GM12801 (cell line): ENCODE measurements around the gene IMPG1.

Source experiments
- TF ChIP-seq, protein P1 (sequence below): IDR thresholded peaks from one replicate; pipeline ENCODE4 v1.5.1; 2011; ENCODE audit warnings: control low read depth; ENCODE audit not compliant: insufficient read length; ENCODE audit errors: extremely low read depth

IMPG1 gene

DNA sequence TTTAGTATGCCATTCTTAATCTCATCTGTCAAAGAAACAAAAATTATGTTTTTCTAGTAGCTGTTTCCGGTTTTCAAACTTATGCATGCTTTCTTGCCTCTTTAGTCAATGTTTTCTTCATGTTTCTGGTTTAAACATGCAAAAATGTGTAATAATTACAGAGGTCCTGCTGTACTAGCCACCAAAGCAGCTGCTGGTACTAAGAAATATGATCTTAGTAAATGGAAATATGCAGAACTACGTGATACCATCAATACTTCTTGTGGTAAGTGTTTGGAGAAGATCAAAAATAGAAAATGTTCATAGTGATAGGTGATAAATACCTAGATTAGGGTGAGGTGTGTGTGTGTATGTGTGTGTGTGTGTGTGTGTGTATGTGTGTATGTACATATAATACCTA is 165.0 kb downstream of the IMPG1 start:
- TF ChIP-seq, protein P1, sequence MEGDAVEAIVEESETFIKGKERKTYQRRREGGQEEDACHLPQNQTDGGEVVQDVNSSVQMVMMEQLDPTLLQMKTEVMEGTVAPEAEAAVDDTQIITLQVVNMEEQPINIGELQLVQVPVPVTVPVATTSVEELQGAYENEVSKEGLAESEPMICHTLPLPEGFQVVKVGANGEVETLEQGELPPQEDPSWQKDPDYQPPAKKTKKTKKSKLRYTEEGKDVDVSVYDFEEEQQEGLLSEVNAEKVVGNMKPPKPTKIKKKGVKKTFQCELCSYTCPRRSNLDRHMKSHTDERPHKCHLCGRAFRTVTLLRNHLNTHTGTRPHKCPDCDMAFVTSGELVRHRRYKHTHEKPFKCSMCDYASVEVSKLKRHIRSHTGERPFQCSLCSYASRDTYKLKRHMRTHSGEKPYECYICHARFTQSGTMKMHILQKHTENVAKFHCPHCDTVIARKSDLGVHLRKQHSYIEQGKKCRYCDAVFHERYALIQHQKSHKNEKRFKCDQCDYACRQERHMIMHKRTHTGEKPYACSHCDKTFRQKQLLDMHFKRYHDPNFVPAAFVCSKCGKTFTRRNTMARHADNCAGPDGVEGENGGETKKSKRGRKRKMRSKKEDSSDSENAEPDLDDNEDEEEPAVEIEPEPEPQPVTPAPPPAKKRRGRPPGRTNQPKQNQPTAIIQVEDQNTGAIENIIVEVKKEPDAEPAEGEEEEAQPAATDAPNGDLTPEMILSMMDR: no peak

DNA sequence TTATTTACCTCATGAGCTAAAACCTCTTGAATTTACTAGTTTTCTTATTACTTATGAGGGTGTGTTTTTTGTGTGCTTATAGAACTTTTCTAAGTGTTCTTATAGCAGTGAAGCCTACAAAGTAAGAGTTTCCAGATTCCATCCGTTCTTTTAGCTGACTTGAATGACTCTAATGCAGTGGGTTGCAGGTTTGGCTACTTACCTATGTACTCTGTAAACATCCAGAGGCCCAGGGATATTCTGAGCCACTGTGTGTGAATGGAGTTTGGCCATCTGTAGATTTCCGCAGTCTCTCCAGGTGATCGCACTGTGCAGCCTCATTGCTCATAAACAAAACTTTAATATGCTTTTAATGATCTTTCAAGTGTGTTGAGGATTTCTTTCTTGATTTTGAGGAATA is 165.6 kb downstream of the IMPG1 start:
- TF ChIP-seq, protein P1: no peak

- TF ChIP-seq, protein P1: no peak
Observed at GRCh38 chr6:75896526-75896925, 175.9 kb downstream of the IMPG1 start.

- TF ChIP-seq, protein P1: no peak
Observed at GRCh38 chr6:75893776-75894152, 178.7 kb downstream of the IMPG1 start.

DNA sequence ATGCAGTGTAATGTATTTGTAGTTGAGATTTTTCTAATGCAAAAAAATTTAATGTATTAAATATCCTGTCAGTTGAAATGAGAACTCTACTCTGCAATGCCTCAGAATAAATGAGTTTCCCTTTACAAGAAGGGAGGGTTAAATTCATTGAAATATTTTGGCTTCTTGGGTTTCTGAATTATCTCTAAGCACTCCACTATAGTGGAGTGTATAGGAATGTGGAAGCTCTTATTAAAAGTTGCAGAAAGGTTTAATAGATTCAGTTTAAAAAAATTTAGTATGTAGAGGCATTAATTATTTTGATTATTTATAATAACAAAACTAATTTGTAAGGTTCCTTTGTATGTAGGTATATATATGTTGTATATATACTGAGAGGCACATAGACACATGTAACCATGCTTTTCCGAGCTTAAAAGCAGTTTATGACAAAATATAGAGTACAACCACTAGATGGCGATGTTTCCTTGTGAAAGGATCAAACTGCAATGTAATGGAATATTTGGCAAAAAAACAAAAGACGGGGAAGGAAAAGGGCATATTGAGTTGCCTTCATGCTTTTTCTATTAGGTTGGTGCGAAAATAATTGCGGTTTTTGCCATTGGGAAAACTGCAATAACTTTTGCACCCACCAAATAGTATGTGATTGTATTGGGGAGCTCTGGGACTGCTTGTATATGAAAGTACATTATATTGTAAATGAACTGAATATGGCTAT is 179.2 kb downstream of the IMPG1 start:
- TF ChIP-seq, protein P1: no peak

DNA sequence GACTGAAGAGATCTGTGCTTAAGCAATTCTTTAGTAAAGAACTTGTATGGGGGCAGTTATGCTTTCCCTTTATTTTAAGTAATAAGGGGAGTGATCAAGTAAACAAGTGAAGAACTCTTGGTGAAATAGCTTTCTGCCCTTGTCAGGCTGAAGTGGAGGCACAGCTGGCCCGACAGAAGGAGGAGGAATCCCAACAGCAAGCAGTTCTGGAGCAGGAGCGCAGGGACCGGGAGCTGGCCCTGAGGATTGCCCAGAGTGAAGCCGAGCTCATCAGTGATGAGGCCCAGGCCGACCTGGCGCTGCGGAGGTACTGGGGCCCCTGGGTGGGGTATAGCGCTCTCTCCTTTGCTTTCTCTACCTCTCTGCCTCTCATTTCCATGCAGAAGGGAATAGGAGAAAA is 180.1 kb downstream of the IMPG1 start:
- TF ChIP-seq, protein P1: no peak

GRCh38 chr6:75884822-75885221 is 187.6 kb downstream of the IMPG1 start:
- TF ChIP-seq, protein P1: no peak
